HG03025 (cell line): ENCODE results near the gene ZBTB17.
"Not testable (repeated sequence)": the region's sequence is repeated elsewhere in the genome, so short reads cannot be mapped to it uniquely, and the experiment has no call there.

Source experiments
- ATAC-seq: cut with Tn5 transposase; IDR thresholded peaks from one replicate; pipeline ENCODE4 v1.9.1; 2021; ENCODE audit warnings: mild to moderate bottlenecking, moderate library complexity; ENCODE audit not compliant: unreplicated experiment, low FRiP score

Gene ZBTB17

DNA sequence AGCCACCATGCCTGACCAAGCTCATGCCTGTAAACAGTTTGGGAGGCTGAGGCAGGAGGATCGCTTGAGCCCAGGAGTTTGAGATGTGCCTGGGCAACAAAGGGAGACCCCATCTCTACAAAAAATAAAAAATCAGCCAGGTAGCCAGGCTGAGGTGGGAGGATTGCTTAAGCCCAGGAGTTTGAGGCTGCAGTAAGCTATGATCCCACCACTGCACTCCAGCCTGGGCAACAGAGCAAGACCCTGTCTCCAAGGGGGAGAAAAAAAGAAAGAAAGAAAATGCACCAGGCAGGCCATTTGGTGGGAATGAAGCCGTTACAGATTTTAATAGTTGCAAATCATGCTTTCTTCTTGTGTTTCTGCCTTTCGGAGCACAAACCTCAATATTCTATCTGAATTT, 62.3 kb downstream of the ZBTB17 start:
- not testable (repeated sequence) for ATAC-seq

DNA sequence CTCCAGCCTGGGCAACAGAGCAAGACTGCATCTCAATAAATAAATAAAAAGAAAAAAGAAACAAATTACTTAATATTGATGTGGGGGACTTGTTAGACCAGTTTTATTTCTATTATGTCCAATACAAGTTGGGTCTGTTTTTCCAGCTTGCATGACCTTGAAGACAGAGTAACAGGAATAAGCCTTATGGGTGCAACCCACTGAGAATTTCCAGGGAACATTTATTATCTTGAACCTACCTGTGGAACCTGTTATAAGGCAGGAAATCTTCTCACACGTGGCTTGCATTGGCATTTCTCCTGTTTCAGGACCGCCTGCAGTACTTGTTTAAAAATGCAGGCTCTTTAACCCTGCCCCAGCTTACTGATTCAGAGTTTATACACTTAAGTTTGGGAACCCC, 64.0 kb downstream of the ZBTB17 start:
- ATAC-seq, result no peak

DNA sequence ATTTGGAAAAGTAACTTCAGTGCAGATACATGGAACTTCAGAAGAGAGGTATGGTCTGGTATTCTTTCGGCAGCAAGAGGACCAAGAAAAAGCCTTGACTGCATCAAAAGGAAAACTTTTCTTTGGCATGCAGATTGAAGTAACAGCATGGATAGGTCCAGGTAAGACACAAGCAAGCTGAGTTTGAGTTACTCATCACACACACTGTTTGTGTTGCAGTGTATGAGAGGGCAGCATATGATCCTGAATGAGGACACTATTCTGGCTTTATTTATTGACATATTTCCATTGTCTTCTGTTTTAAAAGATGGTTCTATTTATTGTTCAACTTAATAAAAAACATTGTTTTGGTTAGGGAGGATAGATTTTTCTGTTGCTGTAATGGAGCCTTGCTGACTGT, 64.8 kb downstream of the ZBTB17 start:
- no peak for ATAC-seq

DNA sequence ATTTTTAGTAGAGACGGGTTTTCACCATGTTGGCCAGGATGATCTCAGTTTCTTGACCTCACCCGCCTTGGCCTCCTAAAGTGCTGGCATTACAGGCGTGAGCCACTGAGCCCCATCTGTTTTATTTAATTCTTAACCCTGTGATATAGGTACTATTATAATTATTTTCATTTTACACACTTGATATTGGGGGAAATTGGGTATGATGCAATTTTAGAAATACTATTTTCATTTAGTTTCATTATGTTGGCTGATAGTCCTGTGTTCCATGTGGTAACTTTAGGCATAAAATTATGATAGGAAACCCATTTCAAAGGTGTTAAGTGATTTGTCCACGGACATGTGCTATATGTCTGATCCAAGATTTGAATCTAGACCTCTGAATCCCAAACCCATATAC, 67.3 kb downstream of the ZBTB17 start:
- ATAC-seq, result no peak

DNA sequence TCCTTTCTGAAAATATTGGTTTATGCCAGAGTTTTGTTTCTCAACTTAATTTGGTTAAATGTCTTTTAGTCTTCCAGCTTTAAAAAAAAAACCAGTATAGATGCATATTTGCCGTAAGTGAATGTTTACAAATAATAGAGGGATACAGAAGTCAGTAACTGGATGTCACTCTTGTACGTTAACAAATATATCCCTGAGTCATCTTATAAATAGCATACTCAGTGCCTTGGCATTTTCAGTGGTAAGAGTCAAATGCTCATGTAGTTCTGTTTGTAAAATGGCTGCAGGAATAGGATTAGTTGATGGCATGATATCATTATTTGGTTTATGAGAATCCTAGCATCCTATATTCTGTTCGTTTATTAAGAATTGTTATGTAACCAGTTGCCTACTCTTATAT, 73.0 kb downstream of the ZBTB17 start:
- no peak for ATAC-seq

DNA sequence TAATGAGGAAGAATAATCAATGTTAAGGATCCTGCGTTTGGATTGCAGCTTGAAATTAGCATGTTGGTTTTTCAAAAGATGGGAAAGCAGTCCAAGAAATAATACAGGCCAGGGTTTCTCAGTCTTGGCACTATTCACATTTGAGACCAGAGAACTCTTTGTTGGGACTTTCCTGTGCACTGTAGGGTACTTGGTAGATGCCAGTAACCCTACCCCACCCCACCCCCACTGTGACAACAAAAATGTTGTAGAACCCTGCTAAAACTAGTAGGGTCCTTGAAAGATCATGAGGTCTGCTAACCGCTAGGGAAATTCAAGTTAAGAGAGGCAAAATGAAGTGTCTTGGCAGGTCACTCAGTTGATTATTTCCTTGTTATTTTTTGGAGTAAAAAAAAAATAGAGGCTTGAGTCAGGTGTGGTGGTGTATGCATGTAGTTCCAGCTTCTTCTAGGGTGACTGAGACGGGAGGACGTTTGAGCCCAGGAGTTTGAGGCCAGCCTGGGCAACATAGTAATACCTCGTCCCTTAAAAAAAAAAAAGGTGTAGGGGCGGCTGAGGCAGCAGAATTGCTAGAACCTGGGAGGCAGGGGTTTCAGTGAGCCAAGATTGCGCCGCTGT, 75.1 kb downstream of the ZBTB17 start:
- no peak for ATAC-seq

DNA sequence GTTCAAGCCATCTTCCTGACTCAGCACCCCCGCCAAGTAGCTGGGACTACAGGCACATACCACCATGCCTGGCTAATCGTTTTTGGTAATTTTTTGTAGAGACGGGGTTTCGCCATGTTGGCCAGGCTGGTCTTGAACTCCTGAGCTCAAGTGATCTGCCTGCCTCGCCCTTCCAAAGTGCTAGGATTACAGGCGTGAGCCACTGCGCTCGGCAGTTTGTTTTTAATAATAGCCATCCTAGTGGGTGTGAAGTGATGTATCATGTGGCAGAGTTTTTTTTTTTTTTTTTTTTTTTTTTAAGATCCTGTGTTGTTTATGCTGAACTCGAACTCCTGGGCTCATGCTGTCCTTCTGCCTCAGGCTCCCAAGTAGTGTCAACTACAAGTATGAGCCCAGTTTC, 76.6 kb downstream of the ZBTB17 start:
- ATAC-seq, result no peak

DNA sequence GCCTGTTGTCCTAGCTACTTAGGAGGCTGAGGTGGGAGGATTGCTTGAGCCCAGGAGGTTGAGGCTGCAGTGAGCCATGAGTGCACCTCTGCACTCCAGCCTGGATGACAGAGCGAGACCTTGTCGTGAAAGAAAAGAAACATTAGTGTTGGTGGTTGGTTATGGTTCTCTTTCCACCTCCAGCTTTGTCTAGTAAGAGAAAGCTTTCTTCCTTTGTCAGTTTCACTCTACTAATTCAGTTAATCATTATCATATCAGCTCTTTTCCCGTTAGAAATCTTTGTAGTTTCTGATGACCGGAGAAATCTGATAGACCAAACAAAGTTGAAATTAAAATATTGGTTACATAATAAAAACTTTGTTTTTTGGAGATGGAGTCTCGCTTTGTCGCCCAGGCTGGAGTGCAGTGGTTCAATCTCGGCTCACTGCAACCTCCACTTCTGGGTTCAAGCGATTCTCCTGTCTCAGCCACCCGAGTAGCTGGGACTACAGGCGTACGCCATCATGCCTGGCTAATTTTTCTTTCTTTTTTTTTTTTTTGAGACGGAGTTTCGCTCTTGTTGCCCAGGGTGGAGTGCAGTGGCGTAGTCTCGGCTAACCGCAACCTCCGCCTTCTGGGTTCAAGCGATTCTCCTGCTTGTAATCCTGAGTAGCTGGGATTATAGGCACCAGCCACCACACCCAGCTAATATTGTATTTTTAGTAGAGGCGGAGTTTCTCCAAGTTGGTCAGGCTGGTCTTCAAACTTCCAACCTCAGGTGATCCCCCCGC, 78.9 kb downstream of the ZBTB17 start:
- ATAC-seq, result not testable (repeated sequence)

DNA sequence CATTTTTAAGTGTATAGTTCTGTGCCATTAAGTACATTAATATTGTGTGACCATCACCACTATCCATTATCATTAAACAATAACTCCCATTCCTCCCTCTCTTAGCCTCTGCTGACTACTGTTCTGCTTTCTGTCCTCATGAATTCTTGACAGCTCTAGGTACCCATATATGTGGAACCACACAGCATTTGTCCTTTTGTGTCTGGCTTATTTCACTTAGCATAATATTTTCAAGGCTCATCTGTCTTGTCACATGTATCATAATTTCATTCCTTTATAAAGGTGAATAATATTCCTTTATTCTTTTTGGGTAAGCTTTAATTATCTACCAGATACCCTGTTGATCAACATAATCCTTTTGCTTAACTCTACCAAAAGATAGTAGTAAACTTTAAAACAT, 80.7 kb downstream of the ZBTB17 start:
- ATAC-seq, result no peak

DNA sequence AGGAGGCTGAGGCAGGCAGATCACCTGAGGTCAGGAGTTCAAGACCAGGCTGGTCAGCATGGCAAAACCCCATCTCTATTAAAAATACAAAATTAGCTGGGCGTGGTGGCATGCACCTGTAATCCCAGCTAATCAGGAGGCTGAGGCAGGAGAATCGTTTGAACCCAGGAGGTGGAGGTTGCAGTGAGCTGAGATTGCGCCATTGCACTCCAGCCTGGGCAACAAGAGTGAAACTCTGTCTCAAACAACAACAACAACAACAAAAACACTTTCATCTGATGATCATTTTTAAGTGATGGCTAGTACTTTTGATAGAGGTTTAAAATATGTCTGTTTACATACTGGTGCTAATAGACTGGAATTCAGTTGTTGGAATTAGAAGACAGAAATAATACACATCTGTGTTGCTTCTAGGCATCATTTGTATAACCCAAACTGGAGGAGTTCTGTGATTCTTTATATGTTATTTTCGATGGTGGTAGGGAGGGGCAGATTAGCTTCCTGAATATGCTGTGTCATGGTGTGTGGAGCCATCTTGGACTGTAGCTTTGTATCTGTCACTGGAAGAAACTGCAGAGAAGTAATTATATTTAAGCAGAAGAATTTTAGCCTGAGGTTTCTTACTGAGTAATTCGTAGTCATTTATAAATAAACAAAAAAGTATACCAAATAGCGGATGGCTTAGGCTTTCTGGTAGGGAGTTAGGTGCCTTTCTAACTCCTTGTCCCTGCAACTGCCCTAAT, 82.9 kb downstream of the ZBTB17 start:
- not testable (repeated sequence) for ATAC-seq
